Left ventricle myocardium inferior (tissue), 1 donor: ENCODE measurements around the gene VCP. TPM values are rescaled to one million over a fixed set of nuclear protein-coding genes. Genes with fewer than 3 reads are reported as not detected.

Experiments
- DNase-seq: peaks from one replicate; pipeline ENCODE4 v3.0.0-alpha.2; 2020
- H3K27ac ChIP-seq: fragments of 200-600 bp; replicated peaks from 2 replicates; pipeline ENCODE4 v1.8.0; 2021
- H3K27me3 ChIP-seq: fragments of 200-600 bp; 2 replicates; pipeline ENCODE4 v1.8.0; 2021; ENCODE audit warnings: low read depth
- H3K36me3 ChIP-seq: fragments of 200-600 bp; 2 replicates; pipeline ENCODE4 v1.8.0; 2021
- H3K4me1 ChIP-seq: fragments of 200-600 bp; 2 replicates; pipeline ENCODE4 v1.8.0; 2021
- H3K4me3 ChIP-seq: fragments of 200-600 bp; 2 replicates; pipeline ENCODE4 v1.8.0; 2021; ENCODE audit warnings: mild to moderate bottlenecking, moderate library complexity
- H3K9me3 ChIP-seq: fragments of 200-600 bp; replicated peaks from 2 replicates; pipeline ENCODE4 v1.8.0; 2021
- CTCF ChIP-seq: fragments of 200-600 bp; IDR thresholded peaks from 2 replicates; pipeline ENCODE4 v1.8.0; 2021; ENCODE audit warnings: antibody characterized with exemption, mild to moderate bottlenecking, borderline replicate concordance
- intact Hi-C: fragments of 100-400 bp; cut with micrococcal nuclease; formaldehyde crosslinking; loops from one replicate; pipeline ENCODE4 v1.11.0; 2022
- total RNA-seq: library from RNA; stranded (reverse); fragmentation: NEBNext Ultra II Directional; extraction: Animal tissue kit (Norgen Biotek cat#: 25700); gene quantifications from one replicate; pipeline ENCODE4 v1.2.1, GENCODE V29; 2021
- donor health status: DM: no; HTN: yes; CAD: no; lungs with severe emphysema.

VCP gene
- total RNA-seq, 1 donor from 2014 or later, result 253 TPM

- Histone ChIP-seq H3K9me3 (no peaks in the 10 kb centered on the region), H3K27ac (no peak overlapping the region), H3K4me3 (no peak overlapping the region), H3K4me1 (peaks cover 13% of the 10 kb centered on the region), H3K36me3 (peaks cover 82% of the 10 kb centered on the region), H3K27me3 (no peaks in the 10 kb centered on the region)
- TF ChIP-seq CTCF, result no peak
- no peak for DNase-seq
- intact Hi-C loops, result no loop called here
These were observed 23.9 kb downstream of the VCP start for GRCh38 chr9:35048511-35048910.

DNA sequence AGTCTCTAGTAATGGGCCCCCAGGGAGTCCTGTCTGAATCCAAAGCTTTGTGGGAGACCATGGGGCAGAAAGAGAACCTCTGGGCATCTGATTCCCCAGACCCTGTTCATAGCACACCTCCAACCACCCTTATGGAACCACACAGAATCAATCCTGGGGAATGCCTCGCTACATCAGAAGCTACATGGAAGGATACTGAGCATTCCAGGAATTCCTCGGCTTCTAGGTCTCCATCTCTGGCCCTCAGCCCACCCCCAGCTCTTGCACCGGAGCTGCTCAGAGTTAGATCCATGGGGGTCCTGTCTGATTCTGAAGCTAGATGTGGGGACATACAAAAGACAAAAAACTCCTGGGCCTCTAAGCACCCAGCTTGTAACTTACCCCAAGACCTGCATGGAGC, 28.4 kb downstream of the VCP start:
- no peak for TF ChIP-seq CTCF
- no peak for DNase-seq
- Histone ChIP-seq H3K4me1 (no peaks in the 10 kb centered on the region), H3K4me3 (no peak overlapping the region), H3K27me3 (no peaks in the 10 kb centered on the region), H3K36me3 (peaks cover 78% of the 10 kb centered on the region), H3K9me3 (no peaks in the 10 kb centered on the region), H3K27ac (no peak overlapping the region)
- intact Hi-C loops, result no loop called here

DNA sequence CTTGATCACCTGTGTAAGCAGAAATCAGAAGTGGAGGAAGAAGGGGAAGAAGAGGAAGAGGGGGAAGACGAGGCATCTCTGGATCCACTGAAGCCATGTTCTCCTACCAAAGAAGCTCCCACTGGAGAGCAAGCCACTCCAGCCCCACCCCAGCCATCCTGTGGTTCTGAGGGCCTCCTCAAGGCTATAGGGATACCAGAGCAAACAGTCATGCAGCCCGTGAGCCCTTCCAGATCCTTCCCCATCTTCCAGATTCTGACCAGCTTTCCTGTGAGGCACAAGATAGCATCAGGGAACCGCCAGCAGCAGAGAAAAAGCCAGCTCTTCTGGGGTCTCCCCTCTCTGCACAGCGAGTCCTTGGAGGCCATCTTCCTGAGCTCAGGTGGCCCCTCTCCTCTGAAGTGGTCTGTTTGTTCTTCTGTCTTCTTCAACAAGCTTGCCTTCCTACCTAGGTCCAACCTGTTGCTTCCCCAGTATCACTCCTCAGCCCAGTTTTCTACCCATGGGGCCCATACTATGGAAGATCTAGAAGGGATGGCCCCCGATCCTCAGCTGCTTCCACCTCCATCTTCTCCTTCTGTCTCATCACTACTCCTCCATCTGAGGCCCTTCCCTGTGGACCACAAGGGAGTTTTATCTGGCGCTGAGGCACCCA, 29.4 kb downstream of the VCP start:
- Histone ChIP-seq H3K4me3 (no peak overlapping the region), H3K4me1 (no peaks in the 10 kb centered on the region), H3K9me3 (no peaks in the 10 kb centered on the region), H3K27me3 (no peaks in the 10 kb centered on the region), H3K27ac (no peak overlapping the region), H3K36me3 (peaks cover 71% of the 10 kb centered on the region)
- intact Hi-C loops, result no loop called here
- TF ChIP-seq CTCF, result no peak
- no peak for DNase-seq

DNA sequence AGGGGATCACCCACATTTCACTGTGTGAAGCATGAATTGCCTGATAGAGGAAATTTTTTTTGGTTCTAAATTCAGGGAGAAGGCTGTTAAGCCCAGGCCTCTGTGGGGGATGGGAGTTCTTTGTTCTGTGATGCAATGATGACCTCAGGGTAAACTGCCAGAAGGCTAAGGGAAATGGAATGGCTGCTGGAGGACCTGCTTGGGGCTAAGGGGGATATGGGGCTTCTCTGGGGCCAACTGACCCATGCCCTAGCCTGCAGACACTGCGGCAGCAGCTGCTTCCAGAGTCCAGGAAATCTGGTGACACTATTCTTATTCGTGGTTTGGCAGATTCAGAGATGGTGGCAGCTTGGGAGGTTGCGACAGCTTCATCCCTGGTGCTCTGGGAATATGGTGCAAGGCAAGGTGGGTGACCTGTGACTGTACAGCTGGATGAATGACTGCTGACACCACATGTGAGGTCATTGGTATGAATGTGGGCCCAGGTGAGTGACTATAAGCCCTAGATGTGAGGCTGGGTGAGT, 30.3 kb downstream of the VCP start:
- intact Hi-C loops, result no loop called here
- DNase-seq, result no peak

More for the DNA sequence above, 30.3 kb downstream of the VCP start:
- Histone ChIP-seq H3K4me1 (no peaks in the 10 kb centered on the region), H3K27me3 (no peaks in the 10 kb centered on the region), H3K36me3 (peaks cover 65% of the 10 kb centered on the region), H3K9me3 (no peaks in the 10 kb centered on the region), H3K27ac (no peak overlapping the region), H3K4me3 (no peak overlapping the region)
- no peak for TF ChIP-seq CTCF
